ENCODE measurements around the gene LCE6A. TPM values are rescaled to one million over a fixed set of nuclear protein-coding genes. Genes with fewer than 3 reads are reported as not detected.

Gene LCE6A
- total RNA-seq, 1 donor from 2014 or later = not detected

DNA sequence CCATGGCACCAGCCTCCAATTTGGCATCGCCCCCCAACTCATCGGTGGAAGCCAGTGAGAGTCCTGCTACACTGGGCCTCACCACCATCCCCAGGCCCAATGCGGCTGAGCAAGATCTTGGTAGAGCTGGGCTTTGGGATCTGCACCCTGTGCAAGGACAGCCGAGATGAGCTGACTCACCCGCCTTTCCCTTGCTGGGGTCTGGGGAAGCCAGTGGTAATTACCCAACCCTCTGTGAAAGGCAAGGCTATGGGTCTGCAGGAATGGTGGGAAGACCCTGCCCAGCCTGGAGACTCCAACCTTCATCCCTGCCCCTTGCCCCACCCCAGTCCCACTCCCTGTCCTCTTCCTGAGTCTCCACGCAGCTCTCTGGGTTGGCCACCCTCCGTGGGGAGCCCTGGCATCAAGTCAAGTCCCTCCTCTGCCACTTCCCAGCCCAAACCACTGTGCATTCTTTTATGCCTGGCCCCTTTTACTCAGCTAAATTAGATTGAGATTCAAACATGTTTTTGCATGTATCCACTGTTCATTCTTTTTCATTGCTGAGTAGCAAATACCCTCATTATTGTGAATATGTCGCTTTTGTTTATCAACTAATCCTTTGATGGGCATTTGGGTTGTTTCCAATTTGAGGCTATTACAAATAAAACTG, 44.2 kb downstream of the LCE6A start:
- Mint-ChIP-seq H3K9me3 (peaks cover 65% of the 10 kb centered on the region), H3K36me3 (no peaks in the 10 kb centered on the region), H3K27ac (no peak overlapping the region), H3K4me1 (no peaks in the 10 kb centered on the region), H3K27me3 (ENCODE audit: low read depth) (no peaks in the 10 kb centered on the region), H3K4me3 (no peak overlapping the region)
- TF ChIP-seq, protein P1, sequence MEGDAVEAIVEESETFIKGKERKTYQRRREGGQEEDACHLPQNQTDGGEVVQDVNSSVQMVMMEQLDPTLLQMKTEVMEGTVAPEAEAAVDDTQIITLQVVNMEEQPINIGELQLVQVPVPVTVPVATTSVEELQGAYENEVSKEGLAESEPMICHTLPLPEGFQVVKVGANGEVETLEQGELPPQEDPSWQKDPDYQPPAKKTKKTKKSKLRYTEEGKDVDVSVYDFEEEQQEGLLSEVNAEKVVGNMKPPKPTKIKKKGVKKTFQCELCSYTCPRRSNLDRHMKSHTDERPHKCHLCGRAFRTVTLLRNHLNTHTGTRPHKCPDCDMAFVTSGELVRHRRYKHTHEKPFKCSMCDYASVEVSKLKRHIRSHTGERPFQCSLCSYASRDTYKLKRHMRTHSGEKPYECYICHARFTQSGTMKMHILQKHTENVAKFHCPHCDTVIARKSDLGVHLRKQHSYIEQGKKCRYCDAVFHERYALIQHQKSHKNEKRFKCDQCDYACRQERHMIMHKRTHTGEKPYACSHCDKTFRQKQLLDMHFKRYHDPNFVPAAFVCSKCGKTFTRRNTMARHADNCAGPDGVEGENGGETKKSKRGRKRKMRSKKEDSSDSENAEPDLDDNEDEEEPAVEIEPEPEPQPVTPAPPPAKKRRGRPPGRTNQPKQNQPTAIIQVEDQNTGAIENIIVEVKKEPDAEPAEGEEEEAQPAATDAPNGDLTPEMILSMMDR (IDR thresholded peaks at IDR 0.05; ENCODE audit: unreplicated experiment) = no peak
- DNase-seq (ENCODE audit: low spot score in 2 of 2, unreplicated experiment in 2 of 2) = no peak

DNA sequence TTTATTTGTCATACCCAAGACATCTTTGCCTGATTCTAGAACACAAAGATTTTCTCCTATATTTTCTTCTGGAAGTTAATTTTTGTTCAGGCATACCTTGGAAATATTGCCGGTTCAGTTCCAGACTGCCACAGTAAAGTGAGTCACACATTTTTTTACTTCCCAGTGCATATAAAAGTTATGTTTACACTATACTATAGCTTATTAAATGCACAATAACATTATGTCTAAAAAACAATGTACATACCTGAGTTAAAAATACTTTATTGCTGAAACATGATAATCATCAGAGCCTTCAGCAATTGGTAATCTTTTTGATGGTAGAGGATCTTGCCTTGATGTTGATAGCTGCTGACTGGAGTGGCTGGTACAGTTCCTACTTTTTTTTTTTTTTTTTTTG, 45.5 kb downstream of the LCE6A start:
- Mint-ChIP-seq H3K9me3 (peaks cover 72% of the 10 kb centered on the region), H3K4me3 (no peak overlapping the region), H3K27ac (no peak overlapping the region), H3K36me3 (no peaks in the 10 kb centered on the region), H3K27me3 (ENCODE audit: low read depth) (no peaks in the 10 kb centered on the region), H3K4me1 (no peaks in the 10 kb centered on the region)
- TF ChIP-seq, protein P1 (IDR thresholded peaks at IDR 0.05; ENCODE audit: unreplicated experiment) = no peak
- no peak for DNase-seq (ENCODE audit: low spot score in 2 of 2, unreplicated experiment in 2 of 2)

Other genes starting within 250 kb of the LCE6A start
- gene LCE3C, start 242.6 kb upstream of the LCE6A start, total RNA-seq = not detected in 3 replicates
- gene LCE3B, start 229.0 kb upstream of the LCE6A start, total RNA-seq = not detected in 3 replicates
- gene LCE3A, start 219.8 kb upstream of the LCE6A start, total RNA-seq = not detected in 3 replicates
- not detected in 3 replicates for gene LCE2D, start 179.5 kb upstream of the LCE6A start, total RNA-seq
- not detected in 3 replicates for gene LCE2C, start 167.6 kb upstream of the LCE6A start, total RNA-seq
- not detected in 3 replicates for gene LCE2B, start 156.7 kb upstream of the LCE6A start, total RNA-seq
- gene LCE2A, start 144.5 kb upstream of the LCE6A start, total RNA-seq = not detected in 3 replicates
- not detected in 3 replicates for gene LCE4A, start 134.7 kb upstream of the LCE6A start, total RNA-seq
- gene KPRP, start 84.8 kb upstream of the LCE6A start, total RNA-seq = not detected in 3 replicates
- gene LCE1F, start 67.7 kb upstream of the LCE6A start, total RNA-seq = not detected in 3 replicates
- not detected in 3 replicates for gene LCE1E, start 56.6 kb upstream of the LCE6A start, total RNA-seq
- gene LCE1D, start 46.1 kb upstream of the LCE6A start, total RNA-seq = not detected in 3 replicates
- gene LCE1C, start 36.2 kb upstream of the LCE6A start, total RNA-seq = not detected in 3 replicates
- gene LCE1B, start 30.9 kb upstream of the LCE6A start, total RNA-seq = not detected in 3 replicates
- gene LCE1A, start 15.4 kb upstream of the LCE6A start, total RNA-seq = not detected in 3 replicates
- not detected in 3 replicates for gene LCE7A, start 17.1 kb downstream of the LCE6A start, total RNA-seq
- not detected in 3 replicates for gene SMCP, start 35.5 kb downstream of the LCE6A start, total RNA-seq
- gene IVL, start 65.7 kb downstream of the LCE6A start, total RNA-seq = 0.11 to 0.34 TPM (median 0.27 TPM) in 3 replicates
- gene SPRR5, start 104.3 kb downstream of the LCE6A start, total RNA-seq = not detected in 3 replicates
- not detected in 3 replicates for gene SPRR4, start 127.8 kb downstream of the LCE6A start, total RNA-seq
- gene SPRR1A, start 141.2 kb downstream of the LCE6A start, total RNA-seq = not detected in 3 replicates
- not detected in 3 replicates for gene SPRR3, start 158.9 kb downstream of the LCE6A start, total RNA-seq
- gene SPRR1B, start 188.3 kb downstream of the LCE6A start, total RNA-seq = not detected in 3 replicates
- not detected in 3 replicates for gene SPRR2D, start 198.3 kb downstream of the LCE6A start, total RNA-seq
- not detected in 3 replicates for gene SPRR2A, start 214.7 kb downstream of the LCE6A start, total RNA-seq
- not detected in 3 replicates for gene SPRR2B, start 228.8 kb downstream of the LCE6A start, total RNA-seq